ENCODE data around the gene DPEP1.
"Not testable (repeated sequence)": the region's sequence is repeated elsewhere in the genome, so short reads cannot be mapped to it uniquely, and the experiment has no call there.

Gene DPEP1

DNA sequence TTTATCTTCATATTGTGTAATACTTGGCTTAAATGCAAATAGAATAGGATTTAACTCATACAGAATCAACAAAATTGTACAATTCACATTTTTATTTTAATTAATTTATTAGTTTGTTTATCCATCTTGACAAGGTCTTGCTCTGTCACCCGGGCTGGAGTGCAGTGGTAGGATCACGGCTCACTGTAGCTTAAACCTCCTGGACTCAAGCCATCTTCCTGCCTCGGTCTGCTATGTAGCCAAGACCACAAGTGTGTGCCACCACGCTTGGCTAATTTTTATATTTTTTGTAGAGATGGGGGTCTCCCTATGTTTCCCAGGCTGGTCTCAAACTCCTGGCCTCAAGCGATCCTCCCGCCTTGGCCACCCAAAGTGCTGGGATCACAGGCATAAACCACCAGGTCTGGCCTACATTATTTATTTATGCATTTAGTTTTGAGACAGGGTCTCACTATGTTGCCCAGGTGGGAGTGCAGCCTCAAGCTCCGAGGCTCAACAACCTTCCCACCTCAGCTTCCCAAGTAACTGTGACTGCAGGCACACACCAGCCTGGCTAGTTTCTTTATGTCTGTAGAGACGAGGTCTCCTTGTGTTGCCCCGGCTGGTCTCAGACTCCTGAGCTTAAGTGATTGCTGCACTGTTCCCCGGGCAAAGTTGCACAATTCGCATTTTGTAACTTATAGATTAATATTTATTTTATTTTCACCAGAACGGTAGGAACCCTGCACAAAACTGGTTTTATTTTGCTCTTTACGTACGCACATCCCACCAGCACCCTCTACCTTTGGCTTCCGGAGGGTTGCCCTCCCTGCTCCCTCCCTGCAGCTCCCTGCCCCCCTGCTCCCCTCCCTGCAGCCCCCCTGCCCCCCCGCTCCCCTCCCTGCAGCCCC lies 4.9 kb downstream of the DPEP1 start:
- DNase-seq (ENCODE audit: low read depth in 2 of 2), result no peak

DNA sequence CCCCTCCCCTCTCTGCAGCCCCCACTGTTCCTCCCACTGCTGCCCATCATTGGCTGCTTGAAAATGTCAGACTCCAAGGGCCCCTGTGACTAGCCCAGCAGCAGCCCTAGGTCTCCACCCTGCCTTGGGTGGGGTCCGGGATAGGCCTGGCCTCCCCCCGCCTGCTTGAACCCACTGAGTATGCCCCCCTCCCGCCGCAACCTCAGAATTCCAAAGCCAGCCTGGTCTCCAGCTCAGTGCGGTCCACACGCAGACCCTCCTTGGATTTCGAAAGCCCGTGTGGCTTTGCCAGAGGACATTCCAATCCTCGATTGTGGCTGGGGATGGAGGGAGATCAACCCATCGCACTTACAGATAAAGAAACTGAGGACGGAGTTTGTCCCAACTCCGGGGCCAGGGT lies 6.4 kb downstream of the DPEP1 start:
- DNase-seq (ENCODE audit: low read depth in 2 of 2), result no peak

DNA sequence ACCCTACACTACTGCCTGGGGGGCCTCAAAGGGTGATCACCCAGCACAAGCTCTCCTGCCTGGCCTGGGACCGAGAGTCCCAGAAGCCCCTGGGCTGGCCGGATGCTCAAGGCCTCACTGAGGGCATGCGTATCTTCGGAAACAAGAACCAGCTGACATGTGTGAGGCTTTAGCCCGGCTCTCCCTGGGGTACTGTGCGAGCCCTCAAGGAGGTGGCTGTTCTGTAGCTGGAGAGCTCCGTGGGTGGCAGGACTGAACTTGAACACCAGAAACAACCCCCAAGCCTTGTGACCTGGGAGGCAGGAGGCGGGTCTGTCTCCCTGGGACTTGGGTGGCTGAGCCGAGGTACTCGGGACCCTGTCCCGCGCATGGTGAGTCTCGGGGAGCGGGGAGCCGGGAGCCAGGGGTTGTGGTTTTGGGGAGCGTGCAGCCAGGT lies 7.0 kb downstream of the DPEP1 start:
- no peak for DNase-seq (ENCODE audit: low read depth in 2 of 2)

DNA sequence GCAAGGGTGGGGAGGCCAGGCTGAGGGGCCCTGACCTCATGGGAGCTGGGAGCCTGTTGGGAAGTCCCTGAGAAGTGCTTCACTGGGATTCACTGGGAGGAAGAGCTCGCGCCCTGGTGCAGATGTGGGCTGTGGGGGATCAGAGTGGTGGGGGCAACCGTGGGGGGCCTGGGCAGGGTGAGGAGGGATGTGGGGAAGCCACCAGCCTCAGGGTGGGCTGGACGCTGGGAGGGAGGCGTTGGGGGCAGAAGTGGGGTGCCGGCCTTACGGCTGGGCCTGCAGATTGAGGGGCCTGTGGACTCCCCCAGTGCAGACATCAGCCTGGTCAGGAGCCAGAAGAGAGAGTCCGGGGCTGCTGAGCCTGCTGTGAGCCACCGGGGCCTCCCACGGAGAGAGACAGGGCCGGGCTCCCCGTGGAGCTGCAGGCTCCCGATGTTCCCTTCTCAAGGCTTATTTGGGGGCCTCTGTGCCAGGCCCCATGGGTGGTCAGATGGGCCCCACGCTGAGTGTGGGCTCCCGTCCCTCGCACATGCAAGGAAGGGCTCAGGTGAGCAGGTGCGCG lies 7.8 kb downstream of the DPEP1 start:
- no peak for DNase-seq (ENCODE audit: low read depth in 2 of 2)

- no peak for DNase-seq (ENCODE audit: low read depth in 2 of 2)
These were observed 8.4 kb downstream of the DPEP1 start for GRCh38 chr16:89621698-89622409.

- DNase-seq (ENCODE audit: low read depth in 2 of 2), result no peak
These were observed 10.2 kb downstream of the DPEP1 start for GRCh38 chr16:89623511-89624261.

DNA sequence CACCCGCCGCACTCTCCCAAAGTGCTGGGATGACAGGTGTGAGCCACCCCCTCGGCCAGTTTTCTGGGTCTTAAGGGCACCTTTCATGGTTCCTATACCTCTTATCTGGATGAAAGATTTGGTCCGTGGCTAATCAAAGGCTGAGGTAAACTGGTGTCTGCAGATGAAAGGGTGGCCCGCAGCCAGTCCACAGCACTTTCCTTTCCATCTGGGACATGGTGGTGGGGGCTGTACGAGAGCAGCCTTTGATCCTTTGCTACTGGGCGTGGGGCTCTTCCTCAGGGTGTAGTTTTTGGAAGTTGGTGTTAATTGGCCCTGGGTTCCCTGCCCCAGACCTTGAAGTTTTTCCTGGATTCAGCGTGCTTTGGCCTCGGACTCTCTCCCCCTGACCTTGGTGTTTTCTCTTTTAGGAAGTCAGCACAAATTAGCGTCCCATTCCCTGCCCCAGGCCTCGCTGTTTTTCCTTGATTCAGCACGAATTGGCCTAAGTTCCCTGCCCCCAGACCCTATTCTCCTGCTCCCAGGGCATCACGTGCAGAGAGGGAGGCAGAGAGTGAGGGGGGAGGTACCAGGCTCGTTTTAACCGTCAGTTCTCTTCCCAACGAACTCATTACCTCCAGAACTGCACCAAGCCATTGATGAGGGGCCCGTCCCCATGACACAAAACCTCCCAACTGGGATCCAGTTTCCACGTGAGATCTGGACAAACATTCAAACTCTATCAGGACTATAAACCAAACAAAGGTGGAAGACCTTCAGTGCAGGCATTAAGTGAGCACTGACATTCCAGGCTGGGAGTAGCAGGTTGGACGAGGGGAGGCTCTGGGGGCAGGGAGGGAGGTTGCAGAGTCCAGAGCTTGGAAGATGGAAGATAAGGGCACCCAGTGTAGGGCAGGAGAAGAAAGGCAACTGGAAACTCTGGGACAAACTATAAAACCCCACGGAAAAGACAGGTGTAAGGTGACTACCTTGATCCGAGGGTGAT lies 11.6 kb downstream of the DPEP1 start:
- DNase-seq (ENCODE audit: low read depth in 2 of 2), result no peak

DNA sequence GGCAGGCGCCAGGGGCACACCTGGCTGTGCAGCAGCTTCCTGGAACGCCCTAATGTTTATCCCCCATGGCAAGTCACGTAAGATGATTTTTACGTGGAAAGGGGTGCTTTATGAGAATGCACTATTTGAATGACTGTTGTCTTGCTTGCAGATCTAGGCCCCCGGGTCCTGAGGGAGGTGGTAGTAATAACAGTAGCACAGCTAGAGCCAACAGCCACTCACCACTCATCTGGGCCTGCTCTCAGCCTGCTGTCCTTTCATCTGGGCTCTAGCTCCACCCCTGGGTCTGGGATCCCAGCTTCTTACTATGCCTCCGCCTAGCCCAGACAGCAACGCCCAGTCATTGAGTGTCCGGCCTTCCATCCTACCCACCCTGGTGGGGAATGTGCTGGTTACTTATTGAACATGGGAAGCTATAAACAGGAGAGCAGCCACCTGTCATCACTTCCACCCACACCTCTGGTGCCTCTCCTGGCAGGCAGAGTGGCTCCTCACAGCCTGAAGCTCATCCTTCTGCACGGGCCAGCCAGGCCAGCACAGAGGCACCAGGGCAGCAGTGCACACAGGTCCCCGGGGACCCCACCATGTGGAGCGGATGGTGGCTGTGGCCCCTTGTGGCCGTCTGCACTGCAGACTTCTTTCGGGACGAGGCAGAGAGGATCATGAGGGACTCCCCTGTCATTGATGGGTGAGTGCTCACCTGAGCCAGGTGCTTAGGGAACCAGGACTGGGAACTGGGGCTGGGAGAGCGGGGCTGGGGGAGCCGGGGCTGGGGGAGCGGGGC lies 16.6 kb downstream of the DPEP1 start:
- no peak for DNase-seq (ENCODE audit: low read depth in 2 of 2)

DNA sequence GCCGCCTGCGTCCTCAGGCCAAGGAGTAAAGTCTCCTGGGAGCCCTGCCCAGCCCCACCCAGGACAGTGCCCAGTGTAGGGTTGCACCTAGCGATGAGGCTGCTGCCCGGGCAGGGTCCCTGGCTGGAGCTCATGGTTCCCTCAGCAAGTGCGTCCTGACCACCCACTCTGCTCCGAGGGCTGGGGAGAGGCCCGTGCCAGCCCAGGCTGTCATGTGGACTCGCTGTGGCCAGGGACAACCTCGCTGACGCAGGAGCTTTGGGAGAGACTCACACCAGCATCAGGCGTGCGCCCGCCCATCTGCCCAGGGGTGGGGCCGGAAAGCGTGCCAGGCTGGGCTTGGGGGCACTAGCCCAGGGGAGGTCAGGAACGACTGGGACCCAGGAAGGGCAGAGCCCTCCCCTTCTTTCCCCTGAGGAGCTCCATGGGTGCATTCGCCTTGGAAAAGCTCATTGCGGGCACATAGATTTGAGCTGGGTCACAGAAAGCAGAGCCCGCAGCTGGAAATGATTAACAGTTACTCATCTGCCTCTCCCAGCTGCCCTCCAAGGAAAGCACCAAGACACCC lies 19.7 kb downstream of the DPEP1 start:
- no peak for DNase-seq (ENCODE audit: low read depth in 2 of 2)

DNA sequence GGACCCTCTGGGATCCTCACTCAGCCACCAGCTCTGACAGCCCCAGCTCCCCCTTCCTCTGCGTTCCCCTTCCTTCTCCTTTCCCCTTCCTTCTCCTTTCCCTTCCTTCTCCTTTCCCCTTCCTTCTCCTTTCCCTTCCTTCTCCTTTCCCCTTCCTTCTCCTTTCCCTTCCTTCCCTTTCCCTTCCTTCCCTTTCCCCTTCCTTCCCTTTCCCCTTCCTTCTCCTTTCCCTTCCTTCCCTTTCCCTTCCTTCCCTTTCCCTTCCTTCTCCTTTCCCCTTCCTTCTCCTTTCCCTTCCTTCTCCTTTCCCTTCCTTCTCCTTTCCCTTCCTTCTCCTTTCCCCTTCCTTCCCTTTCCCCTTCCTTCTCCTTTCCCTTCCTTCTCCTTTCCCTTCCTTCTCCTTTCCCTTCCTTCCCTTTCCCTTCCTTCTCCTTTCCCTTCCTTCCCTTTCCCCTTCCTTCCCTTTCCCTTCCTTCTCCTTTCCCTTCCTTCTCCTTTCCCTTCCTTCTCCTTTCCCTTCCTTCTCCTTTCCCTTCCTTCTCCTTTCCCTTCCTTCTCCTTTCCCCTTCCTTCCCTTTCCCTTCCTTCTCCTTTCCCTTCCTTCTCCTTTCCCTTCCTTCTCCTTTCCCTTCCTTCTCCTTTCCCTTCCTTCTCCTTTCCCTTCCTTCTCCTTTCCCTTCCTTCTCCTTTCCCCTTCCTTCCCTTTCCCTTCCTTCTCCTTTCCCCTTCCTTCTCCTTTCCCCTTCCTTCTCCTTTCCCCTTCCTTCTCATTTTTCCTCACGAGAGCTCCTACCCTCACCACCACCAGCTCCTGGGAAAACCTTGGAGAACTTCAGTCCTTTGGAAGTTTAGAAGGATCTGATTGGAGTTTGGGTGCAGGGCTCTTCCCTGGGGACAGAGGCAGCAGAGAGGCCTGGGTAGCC lies 21.3 kb downstream of the DPEP1 start:
- not testable (repeated sequence) for DNase-seq (ENCODE audit: low read depth in 2 of 2)

- no peak for DNase-seq (ENCODE audit: low read depth in 2 of 2)
These were observed 23.2 kb downstream of the DPEP1 start for GRCh38 chr16:89636663-89637062.

- DNase-seq (ENCODE audit: low read depth in 2 of 2), result no peak
These were observed 23.9 kb downstream of the DPEP1 start for GRCh38 chr16:89637379-89637778.

- no peak for DNase-seq (ENCODE audit: low read depth in 2 of 2)
These were observed 25.0 kb downstream of the DPEP1 start for GRCh38 chr16:89638455-89638854.

DNA sequence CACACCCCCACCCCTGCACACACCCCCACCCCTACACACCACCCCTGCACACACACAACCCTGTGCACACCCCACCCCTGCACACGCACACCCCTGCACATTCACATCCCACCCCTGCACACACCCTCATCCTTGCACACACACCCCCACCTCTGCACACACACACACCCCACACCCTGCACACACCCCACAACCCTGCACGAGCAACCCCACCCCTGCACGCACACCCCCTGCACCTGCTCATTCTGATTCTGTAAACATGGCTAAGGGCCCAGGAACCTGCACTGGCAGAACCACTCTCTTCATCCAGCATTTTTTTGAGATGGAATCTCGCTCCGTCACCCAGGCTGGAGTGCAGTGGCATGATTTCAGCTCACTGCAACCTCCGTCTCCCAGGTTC lies 25.9 kb downstream of the DPEP1 start:
- no peak for DNase-seq (ENCODE audit: low read depth in 2 of 2)

- DNase-seq (ENCODE audit: low read depth in 2 of 2), result no peak
These were observed 28.1 kb downstream of the DPEP1 start for GRCh38 chr16:89641458-89642119.

DNA sequence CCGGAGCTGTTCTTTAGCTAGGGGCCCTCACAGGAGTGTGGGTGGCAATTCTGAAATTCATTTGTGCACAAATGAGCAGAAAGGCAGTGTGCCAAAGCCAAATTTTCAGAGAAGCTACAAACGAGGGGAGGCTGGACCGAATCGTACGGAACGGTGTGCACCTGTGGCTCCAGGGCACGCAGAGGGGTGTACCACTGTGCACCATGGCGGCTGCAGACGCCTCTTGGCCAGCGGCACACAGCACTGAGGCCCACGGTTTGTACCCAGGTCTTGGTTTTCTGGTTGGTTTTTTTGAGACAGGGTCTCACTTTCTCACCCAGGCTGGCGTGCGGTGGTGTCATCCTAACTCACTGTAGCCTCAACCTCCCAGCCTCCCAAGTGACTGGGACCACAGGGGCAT lies 29.1 kb downstream of the DPEP1 start:
- no peak for DNase-seq (ENCODE audit: low read depth in 2 of 2)

- no peak for DNase-seq (ENCODE audit: low read depth in 2 of 2)
These were observed 30.4 kb downstream of the DPEP1 start for GRCh38 chr16:89643769-89644300.

DNA sequence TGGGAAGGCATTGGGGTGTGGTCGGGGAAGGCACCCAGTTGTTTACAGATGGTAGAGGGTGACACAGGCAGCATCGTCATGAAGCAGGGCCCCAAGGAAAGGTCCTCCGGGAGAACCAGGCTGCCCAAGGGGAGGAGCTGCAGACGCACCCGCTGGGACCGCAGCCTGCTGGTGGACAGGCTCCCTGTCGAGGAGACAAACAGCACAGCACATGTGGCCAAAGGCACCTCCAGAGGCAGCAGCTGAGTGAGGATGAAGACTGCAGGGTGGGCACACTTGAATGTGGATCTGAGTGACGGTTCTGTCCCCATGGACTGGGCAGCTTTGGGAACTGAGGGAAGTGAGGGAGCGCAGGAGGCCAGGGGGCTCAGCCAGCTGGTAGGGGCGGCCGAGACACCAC lies 31.7 kb downstream of the DPEP1 start:
- no peak for DNase-seq (ENCODE audit: low read depth in 2 of 2)
